Tibial nerve (tissue), 3 donors: ENCODE measurements around the gene SCYL3.

Experiments used
- CTCF ChIP-seq, 5 experiments: fragments of 200-600 bp in 3 of 5; fragments of 450-650 bp in 2 of 5; sonication (generic) in 3 of 5; IDR thresholded peaks; one replicate each; pipeline ENCODE4 v1.5.1; 2016 to 2019; ENCODE audit warnings: antibody characterized with exemption in 5 of 5, mild to moderate bottlenecking in 3 of 5, moderate library complexity in 2 of 5
- POLR2A ChIP-seq, 2 donors: fragments of 450-650 bp; IDR thresholded peaks; one replicate each; pipeline ENCODE4 v1.6.1; 2017; ENCODE audit warnings: antibody characterized with exemption in 2 of 2, mild to moderate bottlenecking in 2 of 2, moderate library complexity in 2 of 2

- no peak for TF ChIP-seq CTCF (IDR thresholded peaks at IDR 0.05)
- no peak for TF ChIP-seq POLR2A (IDR thresholded peaks at IDR 0.05)
These were observed 27.4 kb upstream of the SCYL3 start for GRCh38 chr1:169921080-169921479.
